ENCODE results near the gene DOC2B.

- TF ChIP-seq, protein P1, sequence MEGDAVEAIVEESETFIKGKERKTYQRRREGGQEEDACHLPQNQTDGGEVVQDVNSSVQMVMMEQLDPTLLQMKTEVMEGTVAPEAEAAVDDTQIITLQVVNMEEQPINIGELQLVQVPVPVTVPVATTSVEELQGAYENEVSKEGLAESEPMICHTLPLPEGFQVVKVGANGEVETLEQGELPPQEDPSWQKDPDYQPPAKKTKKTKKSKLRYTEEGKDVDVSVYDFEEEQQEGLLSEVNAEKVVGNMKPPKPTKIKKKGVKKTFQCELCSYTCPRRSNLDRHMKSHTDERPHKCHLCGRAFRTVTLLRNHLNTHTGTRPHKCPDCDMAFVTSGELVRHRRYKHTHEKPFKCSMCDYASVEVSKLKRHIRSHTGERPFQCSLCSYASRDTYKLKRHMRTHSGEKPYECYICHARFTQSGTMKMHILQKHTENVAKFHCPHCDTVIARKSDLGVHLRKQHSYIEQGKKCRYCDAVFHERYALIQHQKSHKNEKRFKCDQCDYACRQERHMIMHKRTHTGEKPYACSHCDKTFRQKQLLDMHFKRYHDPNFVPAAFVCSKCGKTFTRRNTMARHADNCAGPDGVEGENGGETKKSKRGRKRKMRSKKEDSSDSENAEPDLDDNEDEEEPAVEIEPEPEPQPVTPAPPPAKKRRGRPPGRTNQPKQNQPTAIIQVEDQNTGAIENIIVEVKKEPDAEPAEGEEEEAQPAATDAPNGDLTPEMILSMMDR (IDR thresholded peaks at IDR 0.05) = peak; percentile 9
- TF ChIP-seq EZH2phosphoT487 (IDR thresholded peaks at IDR 0.05) = no peak
These were observed 19.1 kb upstream of the DOC2B start for GRCh38 chr17:200586-200985.

Data from neural progenitor cell (in vitro differentiated cells).